Measurements from ENCODE around the gene NPHS1.
A peak's percentile ranks its signal among the peaks of the same experiment; 100 is the strongest.

The NPHS1 gene

DNA sequence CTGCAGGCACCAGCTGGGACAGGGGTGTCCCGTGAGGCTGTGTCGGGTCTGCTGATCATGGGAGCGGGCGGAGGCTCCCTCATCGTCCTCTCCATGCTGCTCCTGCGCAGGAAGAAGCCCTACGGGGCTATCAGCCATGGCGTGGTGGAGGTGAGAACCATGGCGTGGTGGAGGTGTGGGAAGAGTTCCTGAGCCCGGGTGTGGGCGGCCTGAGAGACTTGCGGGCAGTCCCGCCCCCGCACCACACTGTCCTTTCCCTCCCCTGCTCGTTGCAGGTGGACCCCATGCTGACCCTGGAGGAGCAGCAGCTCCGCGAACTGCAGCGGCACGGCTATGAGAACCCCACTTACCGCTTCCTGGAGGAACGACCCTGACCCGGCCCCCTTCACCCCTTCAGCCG is 26.8 kb upstream of the NPHS1 start:
- DNase-seq = no peak

DNA sequence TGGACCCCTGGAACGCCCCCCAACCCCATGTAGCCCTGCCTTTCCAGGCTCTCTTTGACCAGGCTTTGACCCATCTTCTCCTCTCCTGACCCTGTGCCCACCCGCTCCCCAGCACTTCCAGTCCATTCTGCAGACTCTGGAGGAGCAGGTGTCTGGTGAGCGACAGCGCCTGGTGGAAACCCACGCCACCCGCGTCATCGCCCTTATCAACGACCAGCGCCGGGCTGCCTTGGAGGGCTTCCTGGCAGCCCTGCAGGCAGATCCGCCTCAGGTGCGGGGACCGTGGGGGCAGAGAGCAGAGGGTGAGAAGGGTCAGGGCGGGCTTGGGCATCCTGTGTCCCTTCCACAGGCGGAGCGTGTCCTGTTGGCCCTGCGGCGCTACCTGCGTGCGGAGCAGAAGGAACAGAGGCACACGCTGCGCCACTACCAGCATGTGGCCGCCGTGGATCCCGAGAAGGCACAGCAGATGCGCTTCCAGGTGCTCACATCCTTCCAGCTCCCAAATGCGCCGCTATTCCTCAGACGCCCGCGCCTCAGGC is 22.2 kb upstream of the NPHS1 start:
- no peak for DNase-seq

DNA sequence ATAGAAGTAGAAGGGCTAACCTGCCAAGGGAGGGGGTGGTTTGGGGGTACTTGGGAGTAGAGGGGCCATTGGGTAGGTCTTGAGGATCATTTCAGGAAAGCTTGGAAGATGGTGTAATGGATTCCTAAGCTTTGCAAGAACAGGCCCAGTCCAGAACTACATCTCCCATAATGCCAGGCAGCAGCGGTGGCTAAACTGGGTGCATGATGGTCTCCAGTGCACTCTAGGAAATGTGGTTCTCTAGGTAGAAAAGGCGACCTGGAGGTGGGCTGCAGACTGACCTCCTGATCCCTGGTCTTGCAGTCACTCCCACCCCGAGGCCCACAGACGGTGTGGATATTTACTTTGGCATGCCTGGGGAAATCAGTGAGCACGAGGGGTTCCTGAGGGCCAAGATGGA is 19.9 kb upstream of the NPHS1 start:
- no peak for DNase-seq

DNA sequence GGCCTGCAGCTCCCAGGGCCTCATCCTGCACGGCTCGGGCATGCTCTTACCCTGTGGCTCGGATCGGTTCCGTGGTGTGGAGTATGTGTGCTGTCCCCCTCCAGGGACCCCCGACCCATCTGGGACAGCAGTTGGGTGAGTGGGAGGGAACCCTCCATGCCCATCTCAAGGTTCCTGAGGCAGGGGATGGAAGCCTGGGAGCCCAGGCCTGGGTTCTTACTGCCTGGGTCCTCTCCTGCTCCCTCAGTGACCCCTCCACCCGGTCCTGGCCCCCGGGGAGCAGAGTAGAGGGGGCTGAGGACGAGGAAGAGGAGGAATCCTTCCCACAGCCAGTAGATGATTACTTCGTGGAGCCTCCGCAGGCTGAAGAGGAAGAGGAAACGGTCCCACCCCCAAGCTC is 19.3 kb upstream of the NPHS1 start:
- no peak for DNase-seq

DNA sequence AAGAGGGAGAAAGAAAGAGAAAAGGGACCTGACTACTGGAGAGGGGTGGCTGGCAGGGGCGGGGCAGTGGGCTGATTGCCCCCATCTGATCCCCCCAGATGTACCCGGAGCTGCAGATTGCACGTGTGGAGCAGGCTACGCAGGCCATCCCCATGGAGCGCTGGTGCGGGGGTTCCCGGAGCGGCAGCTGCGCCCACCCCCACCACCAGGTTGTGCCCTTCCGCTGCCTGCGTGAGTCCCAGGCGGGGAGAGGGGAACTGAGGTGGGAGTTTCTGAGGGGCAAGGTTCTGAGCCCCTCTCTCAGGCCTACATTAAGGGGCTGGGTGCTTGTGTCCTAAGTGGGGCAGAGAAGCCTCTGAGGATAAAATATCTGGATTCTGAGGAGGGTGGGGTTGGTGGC is 18.5 kb upstream of the NPHS1 start:
- DNase-seq = no peak

DNA sequence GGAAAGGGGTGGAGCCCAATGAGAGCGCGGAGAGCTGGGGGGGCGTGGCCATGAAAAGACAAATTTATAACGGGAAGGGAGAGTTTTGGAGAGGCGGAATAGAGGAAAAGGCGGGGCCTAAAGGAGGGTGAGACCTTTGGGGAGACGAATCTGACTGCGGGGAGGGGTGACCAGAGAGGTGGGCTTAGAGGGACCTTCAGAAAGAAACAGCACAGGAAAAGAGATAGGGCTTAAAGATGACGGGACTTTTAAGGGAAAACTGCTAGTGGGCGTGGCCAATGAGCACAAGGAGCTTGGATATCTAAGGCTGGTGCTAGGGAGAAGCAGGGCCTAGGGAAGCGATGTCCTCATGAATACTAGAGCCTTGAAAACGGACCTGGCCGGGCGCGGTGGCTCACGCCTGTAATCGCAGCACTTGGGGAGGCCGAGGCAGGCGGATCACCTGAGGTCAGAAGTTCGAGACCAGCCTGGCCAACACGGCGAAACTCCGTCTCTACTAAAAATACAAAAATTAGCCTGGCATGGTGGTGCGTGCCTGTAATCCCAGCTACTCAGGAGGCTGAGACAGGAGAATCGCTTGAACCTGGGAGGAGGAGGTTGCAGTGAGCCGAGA is 17.9 kb upstream of the NPHS1 start:
- peak; percentile 79 for DNase-seq

DNA sequence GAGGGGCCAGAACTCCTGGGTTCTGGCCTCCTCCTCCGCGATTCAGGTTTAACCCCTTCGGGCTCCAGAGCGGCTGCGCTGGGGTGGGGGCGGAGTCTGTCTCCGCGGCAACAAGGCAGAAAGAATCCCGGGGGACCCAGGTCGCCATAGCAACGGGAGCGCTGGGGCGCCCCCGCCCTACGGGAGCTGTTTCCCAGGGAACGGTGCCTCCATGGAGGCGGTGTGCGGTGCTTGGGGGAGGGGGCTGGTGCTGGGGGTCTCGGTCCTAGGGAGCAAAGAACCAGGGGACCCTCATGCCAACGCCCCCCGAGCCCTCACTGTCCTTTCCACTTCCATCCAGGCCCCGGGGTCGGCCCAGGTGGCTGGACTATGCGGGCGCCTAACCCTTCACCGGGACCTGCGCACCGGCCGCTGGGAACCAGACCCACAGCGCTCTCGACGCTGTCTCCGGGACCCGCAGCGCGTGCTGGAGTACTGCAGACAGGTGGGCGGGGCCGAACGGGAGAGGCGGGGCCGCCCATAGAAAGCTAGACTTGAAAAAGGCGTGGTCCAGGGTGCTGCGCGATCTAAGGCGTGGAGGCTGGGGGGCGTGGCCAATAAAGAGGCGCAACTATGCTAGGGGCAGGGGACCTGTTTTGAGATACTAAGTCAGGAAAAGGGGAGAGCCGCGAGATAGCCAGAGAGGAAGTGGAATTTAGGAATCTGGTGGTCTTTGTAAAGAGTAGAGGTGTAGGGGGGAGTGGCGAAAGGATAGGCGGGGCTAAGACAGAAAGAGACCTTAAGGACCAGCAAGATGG is 17.2 kb upstream of the NPHS1 start:
- peak; percentile 91 for DNase-seq

DNA sequence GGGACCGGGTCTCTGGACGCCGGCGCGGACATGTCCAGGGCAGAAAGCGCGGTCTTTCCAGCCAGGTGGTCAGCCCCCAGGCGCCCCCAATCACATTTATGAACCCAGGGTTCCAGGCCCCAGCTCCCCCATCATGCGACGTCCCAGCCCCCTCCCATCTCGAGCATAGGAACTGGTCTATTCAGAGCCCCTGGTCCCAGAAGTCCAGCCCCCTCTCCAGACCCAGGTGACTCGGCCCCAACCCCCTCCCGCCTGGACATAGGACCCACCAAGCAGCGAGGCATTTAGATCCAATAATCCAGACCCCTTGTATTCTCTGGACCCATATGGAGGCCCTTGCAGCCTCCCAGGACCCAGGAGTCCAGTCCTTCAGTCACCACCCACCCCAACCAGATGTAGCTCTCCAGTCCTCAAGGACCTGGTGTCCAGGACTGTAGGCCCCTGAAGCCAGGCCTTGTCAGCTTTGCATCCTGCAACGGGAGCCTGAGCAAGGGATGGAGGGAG is 16.6 kb upstream of the NPHS1 start:
- DNase-seq = no peak

DNA sequence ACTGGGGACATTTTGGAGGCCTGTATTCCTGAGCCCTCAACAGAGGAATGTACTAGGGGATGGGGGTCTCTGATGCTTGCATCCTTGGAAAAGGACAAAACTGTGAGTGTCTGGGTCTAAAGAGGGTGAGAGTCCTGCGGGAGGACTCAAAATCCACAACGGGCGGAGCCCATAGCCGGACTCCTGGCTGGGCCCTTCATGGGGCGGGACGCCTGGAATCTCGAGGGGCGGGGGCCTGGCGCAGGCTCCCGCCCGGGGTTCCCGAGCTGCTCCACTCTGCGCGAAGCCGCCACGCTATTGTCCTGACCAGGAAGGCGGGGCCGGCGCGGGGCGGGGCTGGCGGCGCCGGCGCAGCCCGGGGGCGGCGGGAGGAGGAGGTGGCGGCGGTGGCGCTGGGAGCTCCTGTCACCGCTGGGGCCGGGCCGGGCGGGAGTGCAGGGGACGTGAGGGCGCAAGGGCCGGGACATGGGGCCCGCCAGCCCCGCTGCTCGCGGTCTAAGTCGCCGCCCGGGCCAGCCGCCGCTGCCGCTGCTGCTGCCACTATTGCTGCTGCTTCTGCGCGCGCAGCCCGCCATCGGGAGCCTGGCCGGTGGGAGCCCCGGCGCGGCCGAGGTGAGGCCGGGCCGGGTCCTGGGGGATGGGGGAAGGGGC is 16.0 kb upstream of the NPHS1 start, which contains the start of gene APLP1:
Gene APLP1 (plus strand): TSS at position 403 of the 651 bp plus-strand sequence. CDS start 63 bp downstream, at position 466.
- peak; percentile 47 for DNase-seq

DNA sequence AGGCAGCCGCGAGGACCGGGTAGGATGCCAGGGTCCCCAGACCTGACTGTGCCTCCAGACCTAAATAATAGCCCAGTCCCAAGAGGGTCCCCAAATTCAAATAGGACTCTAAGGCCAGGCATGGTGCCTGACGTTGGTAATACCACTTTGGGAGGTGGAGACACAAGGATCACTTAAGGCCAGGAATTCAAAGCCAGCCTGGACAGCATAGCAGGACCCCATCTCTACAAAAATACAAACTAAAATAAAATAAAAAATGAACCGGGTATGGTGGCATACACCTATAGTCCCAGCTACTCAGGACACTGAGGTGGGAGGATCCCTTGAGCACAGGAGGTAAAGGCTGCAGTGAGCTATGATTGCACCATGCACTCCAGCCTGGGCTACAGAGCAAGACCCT is 10.7 kb upstream of the NPHS1 start:
- no peak for DNase-seq

DNA sequence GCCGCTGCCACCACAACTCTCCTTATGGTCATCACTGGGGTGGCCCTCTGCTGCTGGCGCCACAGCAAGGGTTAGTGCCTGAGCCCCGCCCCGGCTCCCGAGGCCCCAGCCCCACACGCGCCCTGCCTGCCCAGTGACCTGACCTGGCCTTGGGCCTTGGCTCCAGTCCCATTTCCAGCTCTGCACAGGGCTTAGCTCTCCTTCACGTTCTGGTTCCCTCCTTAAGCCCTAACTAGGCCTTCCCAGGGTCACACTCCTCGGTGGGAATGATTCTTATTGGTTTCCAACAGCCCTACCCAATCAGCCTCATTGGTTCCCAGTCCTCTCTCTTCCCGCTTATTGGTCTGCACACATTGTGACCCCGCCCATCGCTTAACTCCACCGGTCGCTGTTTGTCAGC is 10.2 kb upstream of the NPHS1 start:
- DNase-seq = no peak

DNA sequence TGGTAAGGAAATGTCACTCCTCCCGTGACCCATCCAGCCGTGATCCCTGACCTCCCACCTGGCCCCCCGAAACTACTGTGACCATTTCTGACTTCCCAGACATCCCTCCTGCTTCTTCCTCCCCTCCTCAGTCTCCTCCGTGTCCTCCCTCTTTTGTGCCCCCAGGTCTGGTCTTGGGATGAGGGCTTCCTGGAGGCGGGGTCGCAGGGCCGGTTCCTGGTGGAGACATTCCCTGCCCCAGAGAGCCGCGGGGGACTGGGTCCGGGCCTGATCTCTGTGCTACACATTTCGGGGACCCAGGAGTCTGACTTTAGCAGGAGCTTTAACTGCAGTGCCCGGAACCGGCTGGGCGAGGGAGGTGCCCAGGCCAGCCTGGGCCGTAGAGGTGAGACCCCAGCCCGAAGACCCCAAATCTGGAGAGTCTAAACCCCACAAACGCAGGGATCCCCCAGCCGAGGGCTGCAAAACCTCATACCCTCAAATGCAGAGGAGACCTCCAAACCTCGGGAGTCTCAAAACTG is 9.4 kb upstream of the NPHS1 start:
- DNase-seq = no peak

DNA sequence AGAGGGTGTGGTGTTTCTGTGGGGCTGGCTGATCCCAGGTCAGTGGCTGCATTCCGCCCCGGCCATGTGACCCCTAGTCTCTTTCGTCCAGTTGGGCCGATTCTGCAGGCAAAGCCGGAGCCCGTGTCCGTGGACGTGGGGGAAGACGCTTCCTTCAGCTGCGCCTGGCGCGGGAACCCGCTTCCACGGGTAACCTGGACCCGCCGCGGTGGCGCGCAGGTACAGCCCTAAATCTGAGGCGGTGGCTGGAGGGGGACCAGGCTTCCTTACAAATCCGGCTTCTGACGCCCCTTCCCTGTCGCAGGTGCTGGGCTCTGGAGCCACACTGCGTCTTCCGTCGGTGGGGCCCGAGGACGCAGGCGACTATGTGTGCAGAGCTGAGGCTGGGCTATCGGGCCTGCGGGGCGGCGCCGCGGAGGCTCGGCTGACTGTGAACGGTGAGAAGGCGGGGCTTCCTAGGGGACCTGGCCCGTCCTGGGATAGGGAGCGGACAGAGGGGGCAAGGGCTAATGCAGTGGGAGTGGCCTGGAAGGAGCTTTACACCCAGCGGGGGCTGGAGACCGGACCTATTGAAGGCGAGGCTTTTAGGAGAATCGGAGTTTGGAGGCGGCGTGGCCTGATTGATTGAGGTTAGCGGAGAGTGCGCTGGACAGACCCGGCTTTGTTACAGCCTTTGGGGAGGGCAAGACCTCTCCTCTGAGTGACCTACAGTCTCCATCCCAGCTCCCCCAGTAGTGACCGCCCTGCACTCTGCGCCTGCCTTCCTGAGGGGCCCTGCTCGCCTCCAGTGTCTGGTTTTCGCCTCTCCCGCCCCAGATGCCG is 8.7 kb upstream of the NPHS1 start:
- no peak for DNase-seq

DNA sequence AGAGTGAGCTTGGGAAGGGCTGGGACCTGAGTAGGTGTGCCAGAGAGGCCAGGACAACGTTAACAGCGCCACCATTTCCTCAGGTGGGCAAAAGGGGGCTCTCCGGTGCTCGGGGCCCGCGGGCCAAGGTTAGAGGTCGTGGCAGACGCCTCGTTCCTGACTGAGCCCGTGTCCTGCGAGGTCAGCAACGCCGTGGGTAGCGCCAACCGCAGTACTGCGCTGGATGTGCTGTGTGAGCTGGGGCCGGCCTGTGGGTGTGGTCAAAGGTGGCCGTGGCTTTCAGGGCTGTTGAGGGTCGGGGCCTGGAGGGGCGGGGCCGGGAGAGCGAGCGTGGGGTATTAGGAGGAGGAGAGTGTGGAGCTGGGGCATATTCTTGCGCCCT is 8.1 kb upstream of the NPHS1 start:
- no peak for DNase-seq

DNA sequence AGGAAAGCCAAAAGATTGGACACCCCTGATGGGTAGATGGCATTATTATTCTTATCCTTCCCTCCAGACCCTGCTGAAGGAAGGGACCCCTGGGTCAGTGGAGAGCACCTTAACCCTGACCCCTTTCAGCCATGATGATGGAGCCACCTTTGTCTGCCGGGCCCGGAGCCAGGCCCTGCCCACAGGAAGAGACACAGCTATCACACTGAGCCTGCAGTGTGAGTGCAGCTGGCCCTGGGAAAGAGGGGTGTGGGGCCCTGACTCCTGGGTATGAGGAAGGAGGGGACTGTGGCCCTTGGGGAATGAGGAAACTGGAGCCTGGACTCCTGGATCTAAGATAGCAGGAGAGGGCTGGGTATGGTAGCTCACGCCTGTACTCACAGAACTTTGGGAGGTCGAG is 7.1 kb upstream of the NPHS1 start:
- DNase-seq = no peak

DNA sequence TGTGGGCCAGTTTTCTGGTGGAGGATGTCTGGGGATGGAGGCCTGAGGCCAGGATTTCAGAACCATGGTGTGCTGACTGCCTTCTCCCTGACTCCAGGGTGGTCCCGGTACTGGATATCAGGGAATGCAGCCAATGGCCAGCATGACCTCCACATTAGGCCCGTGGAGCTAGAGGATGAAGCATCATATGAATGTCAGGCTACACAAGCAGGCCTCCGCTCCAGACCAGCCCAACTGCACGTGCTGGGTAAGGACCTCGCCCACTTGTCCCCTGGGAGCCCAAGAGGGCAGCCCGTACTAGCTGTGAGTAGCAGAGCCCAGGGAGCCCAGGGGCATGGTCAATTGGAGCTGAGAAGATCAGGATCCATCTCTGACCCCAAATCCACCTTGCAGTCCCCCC is 6.0 kb upstream of the NPHS1 start:
- DNase-seq = no peak

DNA sequence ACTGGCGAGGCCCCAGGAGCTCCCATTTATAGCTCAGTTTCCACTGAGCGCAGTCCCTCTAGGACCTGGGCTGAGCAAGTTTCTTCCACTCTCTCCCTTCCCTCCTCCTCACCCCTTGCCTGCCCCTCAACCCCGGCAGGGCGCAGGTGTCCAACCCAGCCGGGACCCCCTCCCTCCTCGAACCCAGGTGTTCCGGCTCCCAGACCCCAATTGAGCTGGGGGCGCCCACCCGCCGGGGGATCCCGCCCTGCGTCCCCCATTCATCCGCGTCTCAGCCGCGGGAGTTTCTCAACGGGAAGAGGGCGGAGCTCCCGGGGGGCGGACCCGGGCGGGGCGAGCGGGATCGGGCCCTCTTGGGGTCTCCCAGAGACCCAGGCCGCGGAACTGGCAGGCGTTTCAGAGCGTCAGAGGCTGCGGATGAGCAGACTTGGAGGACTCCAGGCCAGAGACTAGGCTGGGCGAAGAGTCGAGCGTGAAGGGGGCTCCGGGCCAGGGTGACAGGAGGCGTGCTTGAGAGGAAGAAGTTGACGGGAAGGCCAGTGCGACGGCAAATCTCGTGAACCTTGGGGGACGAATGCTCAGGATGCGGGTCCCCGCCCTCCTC is 4.3 kb upstream of the NPHS1 start, which contains the start of gene KIRREL2:
Gene KIRREL2 (plus strand): TSS at position 366 of the 604 bp plus-strand sequence. CDS start 209 bp downstream, at position 575.
- no peak for DNase-seq

DNA sequence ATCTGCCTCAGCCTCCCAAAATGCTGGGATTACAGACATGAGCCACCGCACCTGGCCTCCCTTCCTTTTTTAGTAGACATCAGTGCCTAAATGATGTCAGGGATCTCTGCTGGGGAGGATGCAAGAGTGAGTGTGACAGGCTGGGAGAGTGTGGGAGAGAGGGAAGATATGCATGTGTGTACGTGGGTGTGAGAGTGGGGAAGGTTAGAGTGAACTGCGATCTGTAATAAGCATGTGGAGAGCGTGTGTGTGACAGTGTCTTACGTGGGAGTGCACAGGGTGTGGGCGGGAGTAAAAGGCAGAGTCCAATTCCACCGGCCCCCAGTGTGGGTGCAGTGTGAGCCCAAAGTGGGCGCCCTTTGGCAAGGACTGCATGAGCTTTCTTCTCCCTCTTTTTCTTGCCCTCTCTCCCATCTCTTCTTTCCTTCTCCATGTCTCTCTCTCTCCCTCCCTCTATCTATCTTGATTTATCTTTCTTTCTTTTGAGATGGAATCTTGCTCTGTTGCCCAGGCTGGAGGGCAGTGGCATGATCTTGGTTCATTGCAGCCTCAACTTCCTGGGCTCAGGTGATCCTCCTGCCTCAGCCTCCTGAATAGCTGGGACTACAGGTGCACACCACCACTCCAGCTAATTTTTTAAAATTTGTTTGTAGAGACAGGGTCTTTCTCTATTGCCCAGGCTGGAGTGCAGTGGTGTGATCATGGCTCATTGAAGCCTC is 893 bp upstream of the NPHS1 start:
- no peak for DNase-seq

DNA sequence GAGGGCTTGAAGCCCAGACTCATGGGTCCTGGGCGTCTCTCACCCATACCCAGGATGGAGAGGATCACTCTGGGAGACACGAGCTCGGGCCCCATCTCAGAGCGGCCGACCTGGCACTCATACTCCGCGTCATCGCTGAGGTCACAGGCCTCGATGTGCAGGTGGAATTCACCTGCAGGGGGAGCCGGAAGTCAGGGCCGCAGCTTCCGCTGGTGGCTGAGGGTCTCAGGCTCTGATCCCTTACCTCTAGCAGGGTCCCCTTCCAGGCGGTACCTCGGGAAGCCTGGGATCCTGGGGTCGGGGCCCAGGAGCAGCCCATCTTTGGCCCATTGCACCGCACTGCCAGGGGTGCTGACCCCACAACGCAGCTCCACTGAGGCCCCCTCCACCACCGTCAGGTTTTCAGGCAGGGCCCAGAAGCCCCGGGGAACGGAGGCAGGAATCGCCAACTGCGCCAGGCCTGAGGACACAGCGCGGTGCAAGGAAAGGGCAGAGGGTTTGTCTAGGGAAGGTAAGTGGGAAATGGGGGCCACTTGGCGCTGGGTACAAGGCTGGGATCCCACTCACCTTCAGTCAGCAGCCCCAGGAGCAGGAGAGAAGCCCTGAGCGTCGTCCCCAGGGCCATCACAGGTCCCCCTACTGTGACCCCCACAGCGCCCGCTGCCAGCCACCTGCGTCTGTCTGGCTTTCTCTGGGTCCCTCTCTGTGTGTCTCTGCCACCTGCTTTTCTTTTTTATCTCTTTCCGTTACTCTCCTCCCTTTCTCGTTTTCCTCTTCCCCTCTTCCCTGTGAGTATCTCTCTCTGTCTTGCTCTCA is 883 bp downstream of the NPHS1 start:
- peak; percentile 36 for DNase-seq

DNA sequence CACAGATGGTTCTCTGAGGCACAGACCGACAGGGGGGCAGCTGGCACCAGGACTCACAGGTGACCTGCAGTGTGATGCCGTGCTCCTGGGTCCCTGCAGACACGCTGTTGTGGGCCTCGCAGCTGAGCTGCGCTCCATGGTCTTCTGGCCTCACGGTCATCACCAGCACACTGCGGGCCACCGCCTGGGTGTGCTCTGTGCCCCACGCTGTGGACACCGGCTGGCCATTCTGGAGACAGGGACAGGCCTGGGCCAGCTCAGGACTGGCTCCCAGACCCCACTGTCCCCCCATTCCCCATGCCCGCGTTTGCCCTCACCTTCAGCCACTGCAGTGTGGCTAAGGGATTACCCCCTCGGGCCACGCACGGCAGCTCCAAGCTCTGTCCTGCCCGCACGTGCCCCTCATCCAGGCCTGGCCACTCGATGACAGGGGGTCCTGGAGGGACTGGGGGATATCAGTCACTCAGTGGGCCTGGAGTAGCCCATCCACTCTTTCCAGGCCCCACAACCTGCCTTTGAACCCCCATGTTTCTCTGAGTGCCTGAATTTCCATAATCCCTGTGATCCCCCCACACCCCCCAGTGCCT is 3.3 kb downstream of the NPHS1 start:
- no peak for DNase-seq
